BJ (cell line): ENCODE results near the gene GRAMD4. TPM values are rescaled to one million over a fixed set of nuclear protein-coding genes. Genes with fewer than 3 reads are reported as not detected.

ENCODE experiments used
- CTCF ChIA-PET: fragments of 350-600 bp; formaldehyde crosslinking; extraction: SDS; loops from one replicate; lab custom pipeline; 2021; ENCODE audit warnings: antibody characterized with exemption, inconsistent platforms; lab: Yijun Ruan, JAX
- POLR2A ChIA-PET: fragments of 300-600 bp; sonication (Branson Sonifier 250); formaldehyde crosslinking; extraction: SDS; loops from one replicate; lab custom pipeline; 2021; ENCODE audit warnings: antibody characterized with exemption; lab: Charles Lee
- DNase-seq: peaks from one replicate; pipeline ENCODE4 v3.0.0-alpha.2; 2011; ENCODE audit warnings: low read depth
- H3K27me3 ChIP-seq: 2 replicates; pipeline ENCODE4 v1.6.0; 2011; ENCODE audit warnings: low read length; ENCODE audit not compliant: control insufficient read depth, insufficient read depth
- H3K36me3 ChIP-seq: 2 replicates; pipeline ENCODE4 v1.5.1; 2011; ENCODE audit warnings: low read length; ENCODE audit not compliant: control insufficient read depth, insufficient read depth
- H3K4me3 ChIP-seq: 2 replicates; pipeline ENCODE4 v1.5.1; 2011; ENCODE audit warnings: low read depth, mild to moderate bottlenecking, control low read depth, low read length
- polyA minus RNA-seq: library from RNA; depleted of rRNA, polyadenylated mRNA; stranded (reverse); fragments of >200 nt; gene quantifications from 2 replicates; pipeline ENCODE4 v1.2.3, GENCODE V29; 2011; rRNA and poly(A)+ RNA removed
- polyA plus RNA-seq: library from polyadenylated mRNA; depleted of rRNA; stranded (reverse); fragments of >200 nt; gene quantifications from 2 replicates; pipeline ENCODE4 v1.2.3, GENCODE V29; 2011; rRNA removed
- TF ChIP-seq, protein P1 (sequence below): IDR thresholded peaks from 2 replicates; pipeline ENCODE4 v1.5.1; 2011; ENCODE audit warnings: low read depth, mild to moderate bottlenecking, control low read depth, inconsistent platforms, low read length, moderate library complexity; ENCODE audit not compliant: insufficient read depth

Gene GRAMD4, protein sequence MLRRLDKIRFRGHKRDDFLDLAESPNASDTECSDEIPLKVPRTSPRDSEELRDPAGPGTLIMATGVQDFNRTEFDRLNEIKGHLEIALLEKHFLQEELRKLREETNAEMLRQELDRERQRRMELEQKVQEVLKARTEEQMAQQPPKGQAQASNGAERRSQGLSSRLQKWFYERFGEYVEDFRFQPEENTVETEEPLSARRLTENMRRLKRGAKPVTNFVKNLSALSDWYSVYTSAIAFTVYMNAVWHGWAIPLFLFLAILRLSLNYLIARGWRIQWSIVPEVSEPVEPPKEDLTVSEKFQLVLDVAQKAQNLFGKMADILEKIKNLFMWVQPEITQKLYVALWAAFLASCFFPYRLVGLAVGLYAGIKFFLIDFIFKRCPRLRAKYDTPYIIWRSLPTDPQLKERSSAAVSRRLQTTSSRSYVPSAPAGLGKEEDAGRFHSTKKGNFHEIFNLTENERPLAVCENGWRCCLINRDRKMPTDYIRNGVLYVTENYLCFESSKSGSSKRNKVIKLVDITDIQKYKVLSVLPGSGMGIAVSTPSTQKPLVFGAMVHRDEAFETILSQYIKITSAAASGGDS
- polyA plus RNA-seq (5.8 and 10.3 TPM in 2 replicates), polyA minus RNA-seq (5.7 and 7.0 TPM in 2 replicates)

DNA sequence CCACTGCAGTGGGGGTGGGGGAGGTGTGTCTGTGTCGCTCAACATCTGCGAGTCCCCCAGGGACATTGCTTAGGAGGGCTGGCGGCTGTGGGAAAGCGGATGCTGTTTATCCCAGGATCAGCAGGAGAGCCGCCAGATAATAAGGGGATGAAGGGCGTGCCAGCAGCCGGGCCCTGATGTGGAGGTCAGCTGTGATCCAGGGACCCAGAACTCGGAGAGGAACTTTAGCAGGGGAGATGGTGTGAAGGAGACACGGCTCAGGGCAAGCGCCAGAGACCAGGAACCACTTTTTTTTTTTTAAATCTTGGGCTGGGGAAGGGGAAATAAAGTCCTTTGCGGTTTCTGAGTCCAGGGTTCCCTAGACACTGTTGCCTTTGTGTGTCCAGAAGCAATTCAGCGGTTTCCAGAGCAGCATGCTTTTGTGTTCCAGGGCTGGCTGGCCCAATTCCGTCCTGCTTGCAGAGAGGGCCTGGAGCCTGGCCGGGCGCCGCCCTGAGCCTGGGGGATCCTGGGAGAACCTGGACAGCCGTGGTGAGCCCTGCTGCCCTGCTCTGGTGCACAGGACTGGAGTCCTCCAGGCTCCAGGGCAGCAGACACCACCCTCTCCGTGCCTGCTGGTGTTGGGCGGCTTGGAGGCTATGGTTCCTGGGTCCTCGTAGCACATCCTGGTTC lies at the start of gene GRAMD4:
GRAMD4 (plus strand) TSS at position 557 of the 672 bp plus-strand sequence. CDS start 6,414 bp downstream, outside the sequence.
- no peaks in the 10 kb centered on the region for H3K36me3 ChIP-seq
- no peak within 1 kb of the TSS for H3K4me3 ChIP-seq
- DNase-seq = no peak
- CTCF ChIA-PET = interaction anchor here (0.6 kb wide), 2 partner anchors 10 to 374 kb away, joined by 3 to 5 read pairs; no protein-coding TSS in a partner anchor
- TF ChIP-seq, protein P1, sequence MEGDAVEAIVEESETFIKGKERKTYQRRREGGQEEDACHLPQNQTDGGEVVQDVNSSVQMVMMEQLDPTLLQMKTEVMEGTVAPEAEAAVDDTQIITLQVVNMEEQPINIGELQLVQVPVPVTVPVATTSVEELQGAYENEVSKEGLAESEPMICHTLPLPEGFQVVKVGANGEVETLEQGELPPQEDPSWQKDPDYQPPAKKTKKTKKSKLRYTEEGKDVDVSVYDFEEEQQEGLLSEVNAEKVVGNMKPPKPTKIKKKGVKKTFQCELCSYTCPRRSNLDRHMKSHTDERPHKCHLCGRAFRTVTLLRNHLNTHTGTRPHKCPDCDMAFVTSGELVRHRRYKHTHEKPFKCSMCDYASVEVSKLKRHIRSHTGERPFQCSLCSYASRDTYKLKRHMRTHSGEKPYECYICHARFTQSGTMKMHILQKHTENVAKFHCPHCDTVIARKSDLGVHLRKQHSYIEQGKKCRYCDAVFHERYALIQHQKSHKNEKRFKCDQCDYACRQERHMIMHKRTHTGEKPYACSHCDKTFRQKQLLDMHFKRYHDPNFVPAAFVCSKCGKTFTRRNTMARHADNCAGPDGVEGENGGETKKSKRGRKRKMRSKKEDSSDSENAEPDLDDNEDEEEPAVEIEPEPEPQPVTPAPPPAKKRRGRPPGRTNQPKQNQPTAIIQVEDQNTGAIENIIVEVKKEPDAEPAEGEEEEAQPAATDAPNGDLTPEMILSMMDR = no peak
- POLR2A ChIA-PET = no interaction called here
- no peaks in the 10 kb centered on the region for H3K27me3 ChIP-seq

DNA sequence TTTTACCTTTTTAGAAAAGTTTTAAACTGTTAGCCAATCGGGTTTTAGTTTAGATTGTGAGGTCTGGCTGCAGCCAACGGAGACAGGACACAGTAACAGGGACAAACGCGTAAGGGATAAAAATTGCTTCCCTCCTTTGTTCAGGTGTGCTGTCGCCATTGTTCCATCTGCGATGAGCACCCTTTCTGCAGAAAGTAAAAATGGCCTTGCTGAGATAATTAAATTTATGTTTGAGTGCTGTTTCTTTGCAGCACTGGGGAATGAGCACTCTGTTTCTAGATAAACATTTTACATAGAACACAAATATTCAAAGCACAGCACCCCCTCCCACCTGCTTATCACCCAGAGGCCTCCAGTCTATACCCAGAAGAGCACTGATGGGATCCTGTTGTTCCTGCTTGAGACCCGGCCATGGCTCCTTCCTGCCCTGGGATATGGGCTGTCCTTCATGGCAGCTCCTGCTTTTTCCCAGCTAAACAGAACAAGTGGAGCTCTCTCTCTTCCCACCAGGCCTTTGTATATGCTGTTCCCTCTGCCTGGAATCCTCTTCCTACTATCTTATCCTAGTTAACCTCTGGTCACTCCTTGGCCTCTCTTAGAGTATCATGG lies 48.4 kb upstream of the GRAMD4 start:
- ChIA-PET CTCF (interaction anchor here (1.4 kb wide), 1 partner anchor 9 kb away, joined by 8 read pairs; no protein-coding TSS in a partner anchor), POLR2A (no interaction called here)
- Histone ChIP-seq H3K27me3 (no peaks in the 10 kb centered on the region), H3K36me3 (no peaks in the 10 kb centered on the region), H3K4me3 (no peak overlapping the region)
- TF ChIP-seq, protein P1 = no peak
- DNase-seq = no peak

DNA sequence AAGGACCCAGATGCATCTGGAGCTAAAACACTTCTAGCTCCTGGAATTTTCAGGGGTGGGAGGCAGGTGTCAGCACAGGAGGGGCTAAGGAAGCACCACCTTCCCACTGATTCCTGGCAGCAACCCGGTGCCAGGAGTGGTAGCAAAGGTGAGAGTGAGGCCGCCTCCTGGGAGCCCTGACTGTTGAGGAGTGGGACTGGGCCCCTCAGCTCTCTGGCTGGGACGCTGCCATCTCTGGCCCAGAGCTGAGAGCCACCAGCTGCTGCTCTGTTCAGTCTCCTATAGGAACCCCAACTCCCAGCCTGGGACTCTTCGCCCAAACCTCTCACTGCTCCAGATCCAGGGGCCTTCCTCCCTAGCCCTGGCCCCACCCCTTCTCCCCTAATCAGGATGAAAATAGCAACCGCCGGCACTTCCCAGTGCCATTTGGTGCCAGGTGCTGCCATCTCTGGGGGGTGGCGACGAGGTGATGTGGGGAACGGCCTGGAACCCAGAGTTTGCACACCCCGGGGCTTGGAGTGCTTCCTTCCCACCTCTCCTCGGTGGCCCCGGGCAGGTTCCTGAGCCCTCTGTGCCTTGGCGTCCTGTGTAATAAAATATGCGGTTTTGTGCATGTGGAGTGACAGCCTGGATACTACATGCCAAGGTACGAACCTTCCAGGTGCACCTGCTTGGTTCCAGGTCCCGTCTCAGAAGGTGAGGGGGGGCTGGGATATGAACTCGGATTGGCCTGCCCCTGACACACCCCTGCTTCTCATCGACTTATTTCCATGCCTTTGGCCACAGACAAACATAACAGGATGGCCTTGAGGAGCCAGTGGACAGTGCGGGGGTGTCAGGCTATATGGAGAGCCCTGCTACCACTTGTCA lies 47.0 kb upstream of the GRAMD4 start:
- POLR2A ChIA-PET = no interaction called here
- Histone ChIP-seq H3K36me3 (no peaks in the 10 kb centered on the region), H3K4me3 (no peak overlapping the region), H3K27me3 (no peaks in the 10 kb centered on the region)
- no peak for DNase-seq
- CTCF ChIA-PET = interaction anchor here (1.4 kb wide), 1 partner anchor 10 kb away, joined by 8 read pairs; no protein-coding TSS in a partner anchor
- TF ChIP-seq, protein P1 = no peak

DNA sequence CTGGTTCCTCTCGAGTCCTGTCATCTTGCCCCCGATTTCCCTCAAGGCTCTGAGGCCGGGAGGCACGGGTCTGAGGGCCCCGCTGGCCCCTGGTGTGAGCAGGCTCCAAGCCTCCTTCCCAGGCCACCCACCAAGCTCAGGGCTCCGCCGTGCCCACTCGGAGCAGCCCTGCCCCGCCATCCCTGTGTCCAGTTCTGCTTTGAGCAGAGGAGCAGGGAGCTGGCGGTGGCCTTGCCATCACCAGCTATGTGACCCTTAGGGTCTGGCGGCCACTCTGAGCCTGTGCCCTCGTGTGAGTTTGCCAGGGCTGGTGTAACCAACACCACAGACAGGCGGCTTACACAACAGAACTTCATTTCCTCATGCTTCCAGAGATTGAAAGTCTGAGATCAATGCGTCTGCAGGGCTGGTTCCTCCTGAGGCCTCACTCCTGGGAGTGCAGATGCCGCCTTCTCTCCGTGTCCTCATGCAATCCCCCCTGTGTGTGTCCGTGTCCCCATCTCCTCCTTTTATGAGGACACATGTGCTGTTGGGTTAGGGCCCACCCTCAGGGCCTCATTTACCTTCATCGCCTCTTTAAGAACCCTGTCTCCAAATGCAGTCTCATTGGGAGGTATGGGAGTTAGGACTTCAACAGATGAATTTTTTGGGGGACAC lies 46.3 kb upstream of the GRAMD4 start:
- Histone ChIP-seq H3K36me3 (no peaks in the 10 kb centered on the region), H3K4me3 (no peak overlapping the region), H3K27me3 (no peaks in the 10 kb centered on the region)
- POLR2A ChIA-PET = no interaction called here
- no peak for DNase-seq
- TF ChIP-seq, protein P1 = no peak
- CTCF ChIA-PET = no interaction called here
